ENCODE measurements around the gene RNF14. TPM values are rescaled to one million over a fixed set of nuclear protein-coding genes. Genes with fewer than 3 reads are reported as not detected.

RNF14 gene
- total and polyA plus RNA-seq, 3 donors from 2014 or later, result 98.8 to 149 (median 101) TPM

DNA sequence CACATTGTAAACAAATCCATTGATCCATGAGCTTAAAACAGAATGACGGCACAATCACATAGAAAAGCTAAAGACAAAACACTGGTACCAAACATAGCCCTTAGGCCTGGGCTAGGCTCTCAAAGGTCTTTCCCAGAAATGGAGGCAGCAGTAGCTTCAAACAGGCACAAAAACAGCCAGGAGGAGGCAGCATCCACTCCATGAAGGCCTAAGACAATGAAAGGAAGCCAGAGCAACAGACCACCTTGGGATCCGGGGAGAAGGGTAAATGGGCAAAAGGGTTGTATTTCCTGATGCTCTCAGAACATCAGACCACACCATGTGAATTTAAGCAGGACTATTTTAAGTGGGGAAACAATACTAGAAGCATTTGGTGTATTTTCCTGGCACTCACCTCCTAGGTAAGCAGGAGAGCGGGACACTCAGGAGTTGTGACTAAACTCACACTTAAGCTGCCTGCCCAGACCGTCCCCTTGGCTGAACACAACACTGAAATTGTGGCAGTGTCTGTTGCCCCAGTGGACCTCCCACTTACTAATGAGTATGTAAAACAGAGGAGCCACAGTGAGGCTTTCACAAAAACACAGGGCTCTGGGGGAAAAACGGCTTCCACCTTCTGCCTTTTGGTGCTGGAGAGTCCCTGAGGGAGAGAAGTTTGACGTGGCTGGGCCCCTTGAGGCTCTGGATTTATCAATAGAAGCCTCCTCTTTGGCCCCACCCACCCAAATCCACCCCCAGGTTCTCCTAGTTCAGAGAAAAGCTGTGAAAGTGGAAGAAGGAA lies 32.0 kb downstream of the RNF14 start:
- DNase-seq, result peak; percentile 51
- Histone ChIP-seq H3K36me3 (ENCODE audit: low read depth, missing control alignments) (no peaks in the 10 kb centered on the region), H3K4me3 (no peak overlapping the region), H3K27ac (peak overlapping the region in 1 of 2 donors; percentile 53), H3K9me3 (no peaks in the 10 kb centered on the region), H3K4me1 (no peaks in the 10 kb centered on the region), H3K27me3 (no peaks in the 10 kb centered on the region)
- intact Hi-C loops (cut with DNase I; ENCODE audit: low total_unique reads), result no loop called here
- WGBS, 2 donors, result 62 to 70% methylated on average over 6 of the region's 6 CpGs
- TF ChIP-seq, protein P1, sequence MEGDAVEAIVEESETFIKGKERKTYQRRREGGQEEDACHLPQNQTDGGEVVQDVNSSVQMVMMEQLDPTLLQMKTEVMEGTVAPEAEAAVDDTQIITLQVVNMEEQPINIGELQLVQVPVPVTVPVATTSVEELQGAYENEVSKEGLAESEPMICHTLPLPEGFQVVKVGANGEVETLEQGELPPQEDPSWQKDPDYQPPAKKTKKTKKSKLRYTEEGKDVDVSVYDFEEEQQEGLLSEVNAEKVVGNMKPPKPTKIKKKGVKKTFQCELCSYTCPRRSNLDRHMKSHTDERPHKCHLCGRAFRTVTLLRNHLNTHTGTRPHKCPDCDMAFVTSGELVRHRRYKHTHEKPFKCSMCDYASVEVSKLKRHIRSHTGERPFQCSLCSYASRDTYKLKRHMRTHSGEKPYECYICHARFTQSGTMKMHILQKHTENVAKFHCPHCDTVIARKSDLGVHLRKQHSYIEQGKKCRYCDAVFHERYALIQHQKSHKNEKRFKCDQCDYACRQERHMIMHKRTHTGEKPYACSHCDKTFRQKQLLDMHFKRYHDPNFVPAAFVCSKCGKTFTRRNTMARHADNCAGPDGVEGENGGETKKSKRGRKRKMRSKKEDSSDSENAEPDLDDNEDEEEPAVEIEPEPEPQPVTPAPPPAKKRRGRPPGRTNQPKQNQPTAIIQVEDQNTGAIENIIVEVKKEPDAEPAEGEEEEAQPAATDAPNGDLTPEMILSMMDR (IDR thresholded peaks at IDR 0.05), result peak in 2 of 3 experiments; percentile 19 to 28
- no peak for TF ChIP-seq POLR2A (IDR thresholded peaks at IDR 0.05)

DNA sequence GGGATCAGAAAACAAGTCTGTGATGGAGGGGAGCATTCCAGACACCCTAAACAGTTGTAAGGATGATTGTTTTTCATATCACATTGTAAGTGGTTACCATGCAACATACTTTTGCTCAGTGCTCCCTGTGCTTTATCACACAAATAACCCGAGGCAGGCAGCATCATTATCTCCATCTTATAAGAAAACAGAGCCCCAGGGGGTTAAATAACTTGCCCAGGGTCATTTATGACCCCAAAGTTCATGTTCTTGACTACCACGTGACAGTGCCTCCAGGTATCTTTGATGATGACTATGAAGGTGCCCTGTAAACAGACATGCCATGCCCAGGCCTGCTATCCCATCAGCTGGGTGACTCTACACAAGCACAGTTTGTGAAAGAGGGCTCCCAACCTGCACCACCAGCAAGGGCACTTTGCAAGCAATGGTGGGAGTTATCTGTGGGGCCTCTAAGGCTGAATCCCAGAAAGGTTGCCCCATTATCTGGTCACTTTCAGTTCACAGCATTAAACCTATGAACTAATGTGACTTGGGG lies 34.4 kb downstream of the RNF14 start:
- 62 to 90% methylated on average over 2 of the region's 2 CpGs for WGBS, 2 donors
- Histone ChIP-seq H3K27ac (no peak overlapping the region), H3K36me3 (ENCODE audit: low read depth, missing control alignments) (no peaks in the 10 kb centered on the region), H3K9me3 (no peaks in the 10 kb centered on the region), H3K4me3 (no peak overlapping the region), H3K27me3 (no peaks in the 10 kb centered on the region), H3K4me1 (no peaks in the 10 kb centered on the region)
- intact Hi-C loops (cut with DNase I; ENCODE audit: low total_unique reads), result no loop called here
- TF ChIP-seq POLR2A (IDR thresholded peaks at IDR 0.05), result no peak
- TF ChIP-seq, protein P1 (IDR thresholded peaks at IDR 0.05), result no peak
- DNase-seq, result no peak

DNA sequence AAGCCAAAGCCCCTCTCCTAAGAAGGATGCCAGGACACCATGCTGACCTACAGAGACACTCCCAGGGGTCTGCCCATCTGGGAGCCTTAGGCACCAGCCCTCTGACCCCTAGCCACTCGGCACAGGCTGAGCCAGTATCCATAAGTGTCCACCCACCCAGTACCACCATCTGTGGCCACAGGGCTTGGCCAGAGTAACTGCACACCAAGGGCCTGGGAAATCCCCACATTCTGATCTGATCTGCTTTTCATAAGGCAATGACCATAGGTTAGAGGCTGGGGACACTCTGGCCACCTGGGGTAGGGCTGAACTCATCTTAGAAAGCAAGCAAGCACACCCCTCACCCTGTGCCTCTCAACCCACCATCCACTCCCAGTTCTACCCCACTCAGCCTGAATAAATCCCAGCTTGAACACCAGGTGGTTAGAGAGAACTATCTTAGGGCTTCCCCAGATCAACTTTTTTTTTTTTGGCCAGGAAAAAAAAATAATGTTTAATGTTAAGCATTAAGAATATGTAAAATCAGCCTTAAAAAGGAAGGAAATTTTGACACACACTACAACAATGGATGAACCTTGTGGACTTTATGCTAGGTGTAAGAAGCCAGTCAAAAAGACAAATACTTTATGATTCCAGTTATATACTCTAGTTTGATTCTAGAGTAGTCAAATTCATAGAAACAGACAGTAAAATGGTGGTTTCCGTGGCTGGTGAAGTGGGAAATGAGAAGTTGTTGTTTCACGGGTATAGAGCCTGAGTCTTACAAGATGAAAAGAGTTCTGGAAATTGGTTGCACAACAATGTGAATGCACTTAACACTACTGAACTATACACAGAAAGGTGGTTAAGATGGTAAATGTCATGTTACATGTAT lies 37.7 kb downstream of the RNF14 start:
- Histone ChIP-seq H3K4me1 (peaks cover 2% of the 10 kb centered on the region), H3K27me3 (no peaks in the 10 kb centered on the region), H3K27ac (no peak overlapping the region), H3K4me3 (no peak overlapping the region), H3K36me3 (ENCODE audit: low read depth, missing control alignments) (no peaks in the 10 kb centered on the region), H3K9me3 (no peaks in the 10 kb centered on the region)
- WGBS, 2 donors, result 85 to 92% methylated on average over 2 to 3 of the region's 3 CpGs
- TF ChIP-seq, protein P1 (IDR thresholded peaks at IDR 0.05), result no peak
- no peak for TF ChIP-seq POLR2A (IDR thresholded peaks at IDR 0.05)
- DNase-seq, result no peak
- intact Hi-C loops (cut with DNase I; ENCODE audit: low total_unique reads), result no loop called here

DNA sequence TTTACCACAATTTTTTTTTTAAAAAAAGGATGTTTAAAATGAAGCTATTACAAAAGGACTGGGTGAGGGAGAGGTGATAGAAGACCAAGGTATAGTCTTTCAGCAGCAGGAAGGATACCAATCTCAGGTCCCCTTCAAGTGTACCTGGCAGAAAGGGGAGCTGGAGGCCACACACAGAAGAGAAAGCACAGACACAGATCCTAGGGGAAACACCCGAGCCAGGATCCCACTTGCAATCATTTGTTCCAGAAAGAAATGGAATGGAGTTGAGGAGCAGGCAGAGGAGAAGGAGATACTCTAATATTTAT lies 38.3 kb downstream of the RNF14 start:
- no peaks in the 10 kb centered on the region for H3K9me3 ChIP-seq
- TF ChIP-seq POLR2A (IDR thresholded peaks at IDR 0.05), result no peak
- H3K36me3 ChIP-seq (ENCODE audit: low read depth, missing control alignments), result no peaks in the 10 kb centered on the region
- DNase-seq, result no peak
- peaks cover 6% of the 10 kb centered on the region for H3K4me1 ChIP-seq
- no peak overlapping the region for H3K27ac ChIP-seq
- WGBS, 2 donors, result 81 to 95% methylated on average over 1 of the region's 1 CpG
- no peaks in the 10 kb centered on the region for H3K27me3 ChIP-seq
- intact Hi-C loops (cut with DNase I; ENCODE audit: low total_unique reads), result no loop called here
- no peak overlapping the region for H3K4me3 ChIP-seq

DNA sequence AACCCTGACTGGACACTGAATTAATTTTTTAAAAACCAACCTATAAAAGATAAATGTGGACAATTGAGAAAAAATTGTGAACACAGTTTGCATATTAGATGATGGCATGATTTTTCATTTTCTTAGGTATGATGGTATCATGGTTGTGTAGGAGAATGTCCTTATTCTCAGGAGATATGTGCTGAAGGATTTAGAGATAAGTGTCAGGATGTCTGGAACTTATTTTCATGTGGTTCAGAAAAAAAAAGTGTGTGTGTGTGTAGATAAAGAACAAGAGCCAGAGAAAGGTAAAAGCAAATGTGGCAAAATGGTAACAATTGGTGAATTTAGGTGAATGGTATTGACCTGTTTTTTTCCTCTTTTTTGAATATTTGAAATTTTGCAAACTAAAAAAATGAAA lies 39.9 kb downstream of the RNF14 start:
- DNase-seq, result no peak
- no peak for TF ChIP-seq POLR2A (IDR thresholded peaks at IDR 0.05)
- TF ChIP-seq, protein P1 (IDR thresholded peaks at IDR 0.05), result no peak
- H3K9me3 ChIP-seq, result no peaks in the 10 kb centered on the region
- intact Hi-C loops (cut with DNase I; ENCODE audit: low total_unique reads), result no loop called here
- H3K27ac ChIP-seq, result no peak overlapping the region
- H3K4me1 ChIP-seq, result peaks cover 14% of the 10 kb centered on the region
- no peaks in the 10 kb centered on the region for H3K36me3 ChIP-seq (ENCODE audit: low read depth, missing control alignments)
- H3K4me3 ChIP-seq, result no peak overlapping the region
- no peaks in the 10 kb centered on the region for H3K27me3 ChIP-seq
